H1 (cell line): ENCODE results near the gene UBA3. TPM values are rescaled to one million over a fixed set of nuclear protein-coding genes. Genes with fewer than 3 reads are reported as not detected.

Experiments used
- CTCF ChIA-PET: fragments of 300-600 bp; sonication (Branson Sonifier 250); formaldehyde crosslinking; loops from one replicate; lab custom pipeline; 2021; ENCODE audit not compliant: partially characterized antibody; lab: Charles Lee
- POLR2A ChIA-PET: fragments of 300-600 bp; sonication (Branson Sonifier 250); formaldehyde crosslinking; loops from one replicate; lab custom pipeline; 2021; ENCODE audit warnings: inconsistent platforms; ENCODE audit not compliant: partially characterized antibody; lab: Charles Lee
- DNase-seq, 2 experiments: peaks; one replicate each; pipeline versions ENCODE4 v3.0.0 to v3.0.0-alpha.2; 2010 to 2022; ENCODE audit warnings: low spot score in 2 of 2, low read depth in 1 of 2, mixed read lengths in 1 of 2
- FAIRE-seq: peaks from 2 replicates; lab custom pipeline; 2011; peaks lifted over from hg19 to GRCh38; lab: Jason Lieb, UNC
- H2AFZ ChIP-seq: 2 replicates; pipeline ENCODE4 v1.8.1; 2012; ENCODE audit warnings: low read length, inconsistent platforms
- H2AK5ac ChIP-seq: 2 replicates; pipeline ENCODE4 v1.6.1; 2013; ENCODE audit warnings: low read depth, low read length
- H2BK120ac ChIP-seq: replicated peaks from 2 replicates; pipeline ENCODE3; 2013; ENCODE audit warnings: low read depth, low read length, inconsistent platforms
- H2BK12ac ChIP-seq: 2 replicates; pipeline ENCODE4 v1.6.1; 2013; ENCODE audit warnings: low read depth, low read length
- H2BK15ac ChIP-seq: 2 replicates; pipeline ENCODE4 v1.6.1; 2013; ENCODE audit warnings: low read length
- H2BK20ac ChIP-seq: 2 replicates; pipeline ENCODE4 v1.6.1; 2013; ENCODE audit warnings: low read length
- H2BK5ac ChIP-seq: 2 replicates; pipeline ENCODE4 v1.6.1; 2013; ENCODE audit warnings: low read depth, low read length
- H3K14ac ChIP-seq: 2 replicates; pipeline ENCODE4 v1.6.1; 2013; ENCODE audit warnings: inconsistent platforms; ENCODE audit not compliant: insufficient read length
- H3K18ac ChIP-seq: 2 replicates; pipeline ENCODE4 v1.6.1; 2013; ENCODE audit warnings: low read length; ENCODE audit errors: extremely low read depth
- H3K23ac ChIP-seq: 2 replicates; pipeline ENCODE4 v1.6.1; 2013; ENCODE audit warnings: inconsistent platforms; ENCODE audit not compliant: insufficient read length
- H3K23me2 ChIP-seq: 2 replicates; pipeline ENCODE4 v1.6.1; 2013; ENCODE audit warnings: low read depth, low read length
- H3K27ac ChIP-seq: 2 replicates; pipeline ENCODE4 v1.6.1; 2011; ENCODE audit warnings: low read depth, low read length, inconsistent platforms
- H3K27me3 ChIP-seq, 4 experiments: replicated peaks in 1 of 4; 1 replicate in 1 of 4; 2 replicates in 3 of 4; pipeline versions ENCODE4 v1.6.1 to v1.8.1; 2011 to 2013; ENCODE audit warnings: low read length in 3 of 4, mild to moderate bottlenecking in 3 of 4, inconsistent platforms in 2 of 4, mixed read lengths in 2 of 4, moderate library complexity in 1 of 4; ENCODE audit not compliant: control insufficient read depth in 3 of 4, insufficient read depth in 3 of 4; ENCODE audit errors: extremely low read depth in 1 of 4
- H3K36me3 ChIP-seq, 4 experiments: 2 replicates each; pipeline versions ENCODE4 v1.6.1 to v1.8.1; 2011 to 2013; ENCODE audit warnings: mild to moderate bottlenecking in 4 of 4, low read length in 3 of 4, moderate library complexity in 2 of 4, control low read depth in 1 of 4, inconsistent platforms in 1 of 4; ENCODE audit not compliant: insufficient read depth in 4 of 4, control insufficient read depth in 2 of 4
- H3K4ac ChIP-seq: replicated peaks from 2 replicates; pipeline ENCODE3; 2013; ENCODE audit warnings: low read length, low read depth, mixed read lengths, inconsistent platforms; ENCODE audit not compliant: insufficient read length
- H3K4me1 ChIP-seq, 4 experiments: replicated peaks in 1 of 4; 1 replicate in 1 of 4; 2 replicates in 3 of 4; pipeline versions ENCODE4 v1.6.1 to v1.8.1; 2011 to 2013; ENCODE audit warnings: low read length in 3 of 4, inconsistent platforms in 2 of 4, mixed read lengths in 1 of 4; ENCODE audit not compliant: insufficient read depth in 4 of 4, control insufficient read depth in 3 of 4
- H3K4me2 ChIP-seq, 2 experiments: 2 replicates each; pipeline versions ENCODE4 v1.6.1 to v1.8.1; 2011 to 2013; ENCODE audit warnings: low read depth in 2 of 2, low read length in 2 of 2, control low read depth in 1 of 2, inconsistent platforms in 1 of 2, mild to moderate bottlenecking in 1 of 2; ENCODE audit not compliant: insufficient read depth in 1 of 2
- H3K4me3 ChIP-seq, 4 experiments: fragments of 200-600, 300-600 bp in 1 of 4; sonication (generic), shearing (Covaris generic), sonication (Bioruptor Twin) in 1 of 4; 2 replicates each; pipeline versions ENCODE4 v1.5.1 to v1.8.1; 2011 to 2016; ENCODE audit warnings: low read length in 4 of 4, low read depth in 3 of 4, control low read depth in 2 of 4, inconsistent platforms in 2 of 4, mild to moderate bottlenecking in 2 of 4, mixed read lengths in 1 of 4, moderate library complexity in 1 of 4; ENCODE audit not compliant: insufficient read depth in 2 of 4; ENCODE audit errors: extremely low read depth in 1 of 4
- H3K56ac ChIP-seq: replicated peaks from 2 replicates; pipeline ENCODE3; 2013; ENCODE audit warnings: low read depth, mild to moderate bottlenecking, mixed read lengths, low read length, inconsistent platforms; ENCODE audit not compliant: insufficient read length
- H3K79me1 ChIP-seq: 2 replicates; pipeline ENCODE4 v1.6.1; 2013; ENCODE audit warnings: low read depth, low read length, control low read depth
- H3K79me2 ChIP-seq, 2 experiments: 2 replicates each; pipeline versions ENCODE4 v1.6.1 to v1.8.1; 2012 to 2013; ENCODE audit warnings: low read length in 2 of 2, mild to moderate bottlenecking in 2 of 2, inconsistent platforms in 1 of 2; ENCODE audit not compliant: insufficient read depth in 2 of 2, control insufficient read depth in 1 of 2
- H3K9ac ChIP-seq, 4 experiments: replicated peaks in 1 of 4; 1 replicate in 1 of 4; 2 replicates in 3 of 4; pipeline versions ENCODE4 v1.6.1 to v1.8.1; 2011 to 2013; ENCODE audit warnings: low read depth in 3 of 4, low read length in 3 of 4, control low read depth in 2 of 4, mild to moderate bottlenecking in 2 of 4, moderate library complexity in 2 of 4, inconsistent platforms in 1 of 4; ENCODE audit errors: extremely low read depth in 1 of 4
- H3K9me3 ChIP-seq, 2 experiments: 2 replicates each; pipeline versions ENCODE4 v1.6.1 to v1.8.1; 2012 to 2013; ENCODE audit warnings: mild to moderate bottlenecking in 2 of 2, moderate library complexity in 2 of 2, control low read depth in 1 of 2, inconsistent platforms in 1 of 2, low read depth in 1 of 2, low read length in 1 of 2, mixed read lengths in 1 of 2; ENCODE audit not compliant: insufficient read depth in 2 of 2
- H4K20me1 ChIP-seq, 2 experiments: replicated peaks in 1 of 2; 2 replicates each; pipeline versions ENCODE3 to v1.8.1; 2011 to 2013; ENCODE audit warnings: inconsistent platforms in 2 of 2, low read length in 2 of 2, mild to moderate bottlenecking in 1 of 2; ENCODE audit not compliant: insufficient read depth in 2 of 2, control insufficient read depth in 1 of 2
- H4K5ac ChIP-seq: 2 replicates; pipeline ENCODE4 v1.6.1; 2013; ENCODE audit warnings: low read length, low read depth, mixed read lengths, inconsistent platforms; ENCODE audit not compliant: insufficient read length
- H4K8ac ChIP-seq: 2 replicates; pipeline ENCODE4 v1.8.0; 2013; ENCODE audit warnings: mild to moderate bottlenecking, moderate library complexity, low read length, inconsistent platforms; ENCODE audit not compliant: insufficient read depth; ENCODE audit errors: extremely low read depth
- H4K91ac ChIP-seq: replicated peaks from 2 replicates; pipeline ENCODE3; 2013; ENCODE audit warnings: low read length, mixed read lengths, inconsistent platforms; ENCODE audit not compliant: insufficient read length
- ATF2 ChIP-seq: IDR thresholded peaks from 2 replicates; pipeline ENCODE4 v1.6.1; 2012; ENCODE audit warnings: low read length, inconsistent platforms
- ATF3 ChIP-seq: IDR thresholded peaks from 2 replicates; pipeline ENCODE4 v1.6.1; 2011; ENCODE audit warnings: low read depth, mild to moderate bottlenecking, low read length; ENCODE audit not compliant: insufficient read depth
- EGR1 ChIP-seq: IDR thresholded peaks from 2 replicates; pipeline ENCODE4 v1.6.1; 2011; ENCODE audit warnings: low read depth, low read length, borderline replicate concordance
- MAX ChIP-seq: IDR thresholded peaks from 2 replicates; pipeline ENCODE4 v1.6.1; 2012; ENCODE audit warnings: inconsistent platforms
- POLR2AphosphoS5 ChIP-seq: IDR thresholded peaks from 2 replicates; pipeline ENCODE4 v1.6.1; 2011; ENCODE audit warnings: low read depth, low read length
- RAD21 ChIP-seq, 2 experiments: IDR thresholded peaks in 1 of 2; conservative IDR thresholded peaks in 1 of 2; 2 replicates each; pipeline ENCODE4 v1.6.1; 2011; ENCODE audit warnings: low read depth in 2 of 2, low read length in 2 of 2, improper control_type of control experiment in 1 of 2, inconsistent platforms in 1 of 2, mild to moderate bottlenecking in 1 of 2, moderate library complexity in 1 of 2
- SIRT6 ChIP-seq: IDR thresholded peaks from one replicate; pipeline ENCODE4 v1.7.1; 2012; ENCODE audit warnings: low read length, inconsistent platforms
- SP1 ChIP-seq: IDR thresholded peaks from 2 replicates; pipeline ENCODE4 v1.6.1; 2011; ENCODE audit warnings: low read depth, low read length
- WGBS, 2 experiments: shearing (Covaris generic) in 1 of 2; methylation state at CpG; one replicate each; pipeline versions ENCODE4 v1.1.6 to v1.1.7; 2013 to 2015; ENCODE audit warnings: low lambda C conversion rate in 2 of 2, mixed read lengths in 2 of 2, inconsistent platforms in 1 of 2, low coverage in 1 of 2, missing lambda C conversion rate in 1 of 2; ENCODE audit not compliant: insufficient replicate concordance in 2 of 2, insufficient coverage in 1 of 2, insufficient read length in 1 of 2; ENCODE audit errors: extremely low coverage in 1 of 2, missing lambda C conversion rate in 1 of 2; 5-methylcytosine and 5-hydroxymethylcytosine counted together
- polyA plus RNA-seq, 7 experiments: library from polyadenylated mRNA; depleted of rRNA in 3 of 7; stranded (reverse) in 5 of 7; unstranded in 2 of 7; fragments of >200 nt in 5 of 7; fragments of 200-250 nt in 2 of 7; gene quantifications; 1 replicate in 5 of 7; 2 replicates in 1 of 7; 4 replicates in 1 of 7; pipeline versions ENCODE4 v1.2.1 to v1.2.3, GENCODE V29; 2011 to 2013; ENCODE audit warnings: missing spikeins in 2 of 7, mixed read lengths in 2 of 7
- total RNA-seq: library from RNA; stranded (reverse); fragmentation: NEBNext Ultra II Directional; extraction: Animal tissue kit (Norgen Biotek cat#: 25700); gene quantifications from 2 replicates; pipeline ENCODE4 v1.2.1, GENCODE V29; 2021

Gene UBA3
- total and polyA plus RNA-seq, 2 of the 8 experiments (the other 6 are each of a cell fraction or from before 2014, with no cell fraction given), result 40.8 to 97.8 TPM

GRCh38 chr3:69032737-69033136 is 47.4 kb downstream of the UBA3 start:
- H3K79me1 ChIP-seq, result no peaks in the 10 kb centered on the region
- WGBS, 2 experiments, result 87% methylated on average over 9 of the region's 9 CpGs; no CpG with 5 or more reads in 1 of the 2 experiments
- H3K27me3 ChIP-seq, result no peaks in the 10 kb centered on the region
- no peak overlapping the region for H3K14ac ChIP-seq
- H2AFZ ChIP-seq, result no peak overlapping the region
- no peak for TF ChIP-seq ATF2
- TF ChIP-seq EGR1, result no peak
- TF ChIP-seq ATF3, result no peak
- no peak for TF ChIP-seq MAX
- TF ChIP-seq SIRT6, result no peak
- TF ChIP-seq RAD21 (IDR thresholded peaks at IDR 0.05 in 1 of 2, conservative IDR thresholded peaks at IDR 0.05 in 1 of 2; ENCODE audit: low read depth in 2 of 2, low read length in 2 of 2), result no peak
- no peak for TF ChIP-seq POLR2AphosphoS5
- TF ChIP-seq SP1, result no peak
- H3K27ac ChIP-seq, result no peak overlapping the region
- no peaks in the 10 kb centered on the region for H3K9me3 ChIP-seq
- H3K4me2 ChIP-seq, result no peak overlapping the region
- no peaks in the 10 kb centered on the region for H3K23me2 ChIP-seq
- H2BK12ac ChIP-seq, result no peak overlapping the region
- no peak overlapping the region for H3K23ac ChIP-seq
- peaks cover 7 to 39% (median 21%) of the 10 kb centered on the region in 4 experiments; a peak in 7 of 8 replicates for H3K36me3 ChIP-seq
- CTCF ChIA-PET, result interaction anchor here (0.6 kb wide), 1 partner anchor 40 kb away, joined by 4 read pairs; no protein-coding TSS in a partner anchor
- DNase-seq, result no peak
- no peak overlapping the region for H3K4me3 ChIP-seq
- no peaks in the 10 kb centered on the region for H3K79me2 ChIP-seq
- H2BK20ac ChIP-seq, result no peak overlapping the region
- FAIRE-seq, result no peak
- no peak overlapping the region for H4K91ac ChIP-seq
- H2BK15ac ChIP-seq, result no peak overlapping the region
- H4K20me1 ChIP-seq, result no peaks in the 10 kb centered on the region
- POLR2A ChIA-PET, result interaction anchor here (0.7 kb wide), 1 partner anchor 348 kb away, joined by 3 read pairs; no protein-coding TSS in a partner anchor
- no peak overlapping the region for H4K8ac ChIP-seq
- no peak overlapping the region for H3K4ac ChIP-seq
- H2BK120ac ChIP-seq, result no peak overlapping the region
- H3K9ac ChIP-seq, result no peak overlapping the region
- no peak overlapping the region for H3K18ac ChIP-seq
- no peak overlapping the region for H2BK5ac ChIP-seq
- H3K4me1 ChIP-seq, result no peaks in the 10 kb centered on the region
- H4K5ac ChIP-seq, result no peak overlapping the region
- H3K56ac ChIP-seq, result no peak overlapping the region
- no peak overlapping the region for H2AK5ac ChIP-seq
